HG03097 (cell line): ENCODE results near the gene TNRC6A.

ENCODE experiments used
- ATAC-seq: cut with Tn5 transposase; IDR thresholded peaks from one replicate; pipeline ENCODE4 v1.9.1; 2021; ENCODE audit not compliant: unreplicated experiment, low FRiP score

TNRC6A gene

DNA sequence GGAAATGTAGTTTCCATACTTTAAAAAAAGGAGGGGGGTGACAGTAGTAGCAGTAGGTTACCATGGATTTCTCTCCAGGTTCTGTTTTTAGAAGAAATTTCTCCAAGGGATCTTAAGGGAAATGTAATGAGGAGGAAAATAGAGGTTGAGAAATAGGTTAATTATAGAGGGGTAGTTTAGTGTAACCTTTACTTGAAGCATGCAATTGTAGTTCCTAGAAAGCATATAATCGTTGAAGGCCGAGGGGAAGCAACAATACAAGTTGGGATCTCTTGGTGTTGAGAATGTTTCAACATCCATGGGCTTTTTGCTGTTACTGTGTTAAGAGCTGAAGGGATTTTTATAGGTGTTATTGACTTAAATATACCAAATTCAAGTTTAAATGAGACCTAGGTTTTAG, 25.1 kb downstream of the TNRC6A start:
- ATAC-seq: no peak

DNA sequence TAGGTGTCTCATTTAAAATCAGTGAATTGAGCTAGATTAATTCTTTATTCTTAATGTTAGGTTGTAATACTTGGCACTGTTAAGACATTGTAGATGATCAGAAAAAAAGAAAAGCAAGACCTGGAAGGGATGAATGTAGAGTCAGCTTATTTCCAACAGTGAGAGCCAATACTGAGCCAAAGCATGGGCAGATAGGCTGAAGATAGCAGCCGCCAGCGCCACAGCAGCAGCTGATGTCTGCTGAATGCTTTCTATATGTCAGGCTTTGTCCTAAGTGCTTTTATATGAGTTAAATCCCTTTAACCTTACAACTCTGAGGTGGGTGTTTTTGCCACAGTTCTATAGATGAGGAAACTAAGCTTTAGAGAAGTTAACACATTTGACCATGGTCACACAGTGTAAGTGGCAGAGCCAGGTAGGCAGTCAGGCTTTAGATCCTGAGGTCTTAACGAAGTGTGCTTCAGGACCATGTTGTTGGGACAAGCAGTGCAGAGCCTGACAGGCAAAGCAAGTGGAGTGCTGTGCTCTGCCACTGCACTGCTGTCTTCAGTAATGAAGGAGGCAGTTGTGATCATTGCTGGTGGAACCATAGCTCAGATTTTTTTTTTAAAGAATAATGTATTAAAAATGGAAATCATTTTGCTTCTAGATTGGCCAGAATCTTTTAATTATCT, 25.9 kb downstream of the TNRC6A start:
- no peak for ATAC-seq

DNA sequence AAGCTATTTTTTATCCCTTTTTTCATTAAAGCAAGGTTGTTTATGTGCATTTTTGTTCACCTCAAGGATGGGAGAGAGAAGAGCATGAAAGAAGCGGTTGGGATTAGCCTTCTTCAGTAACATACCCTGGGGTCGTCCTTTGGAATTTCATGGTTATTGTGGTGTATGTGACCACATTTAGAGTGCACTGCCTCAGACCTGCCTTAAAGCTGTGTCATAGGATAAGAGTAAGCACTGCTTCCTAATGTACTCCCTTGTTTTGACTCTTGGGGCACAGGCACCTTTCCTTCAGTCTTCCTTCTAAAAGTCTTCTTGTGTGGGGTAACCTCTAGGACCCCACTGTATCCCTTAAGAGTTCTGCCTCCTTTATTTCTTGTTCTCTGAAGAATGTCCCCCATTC, 28.9 kb downstream of the TNRC6A start:
- ATAC-seq: no peak

DNA sequence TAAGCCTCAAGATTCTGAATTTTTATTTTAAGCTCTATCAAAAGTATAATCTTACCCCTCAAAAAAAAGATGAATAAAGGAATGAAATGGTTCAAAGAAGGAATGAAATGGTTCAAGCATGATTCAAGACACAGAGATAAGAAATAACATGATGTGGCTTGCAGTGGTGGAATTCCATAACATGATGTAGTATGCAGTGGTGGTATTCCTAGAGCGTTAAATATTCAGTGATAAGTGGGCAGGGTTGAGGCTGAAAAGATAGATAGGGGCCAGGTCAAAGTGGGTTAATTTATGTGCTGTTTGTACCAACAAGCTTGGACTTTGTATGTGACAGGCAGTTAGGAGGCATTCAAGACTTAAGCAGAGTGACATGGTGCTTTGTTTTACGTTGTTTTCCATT, 29.6 kb downstream of the TNRC6A start:
- ATAC-seq: no peak

- no peak for ATAC-seq
Observed at GRCh38 chr16:24761526-24761925, 32.1 kb downstream of the TNRC6A start.

DNA sequence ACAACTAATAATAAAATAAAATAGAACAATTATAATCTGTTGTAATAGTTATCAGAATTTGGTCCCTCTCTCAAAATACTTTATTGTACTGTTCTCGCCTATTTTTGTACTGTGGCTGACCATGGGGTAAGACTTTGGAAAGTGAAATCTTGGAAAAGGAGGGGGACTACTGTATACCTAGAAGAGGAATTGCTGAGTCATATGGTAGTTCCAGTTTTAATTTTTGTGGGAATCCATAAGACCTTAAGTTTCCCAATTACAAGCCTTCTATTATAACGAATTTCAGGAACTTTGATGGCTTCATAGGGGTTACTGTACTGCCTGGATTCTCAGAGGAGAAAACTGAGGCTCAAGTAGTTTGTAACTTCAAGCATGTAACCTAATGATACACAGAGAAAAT, 35.5 kb downstream of the TNRC6A start:
- ATAC-seq: no peak

DNA sequence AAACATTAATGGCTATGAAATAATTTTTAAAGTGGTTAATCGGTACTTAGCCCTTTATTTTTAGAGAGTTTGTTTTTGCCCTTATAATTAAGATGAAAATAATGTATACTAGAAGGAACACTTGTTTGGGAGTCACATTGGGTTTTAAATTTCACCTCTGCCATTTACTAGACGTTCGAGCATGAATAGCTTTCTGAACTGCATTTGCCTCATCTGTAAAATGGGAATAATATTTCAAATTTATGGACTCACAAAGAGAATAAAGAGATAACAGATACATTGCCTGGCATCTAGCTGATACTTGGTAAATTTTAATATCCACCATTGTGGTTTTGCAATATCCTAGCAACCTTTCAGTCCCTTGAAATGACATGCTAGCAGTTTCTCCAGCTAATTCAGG, 36.6 kb downstream of the TNRC6A start:
- ATAC-seq: no peak

DNA sequence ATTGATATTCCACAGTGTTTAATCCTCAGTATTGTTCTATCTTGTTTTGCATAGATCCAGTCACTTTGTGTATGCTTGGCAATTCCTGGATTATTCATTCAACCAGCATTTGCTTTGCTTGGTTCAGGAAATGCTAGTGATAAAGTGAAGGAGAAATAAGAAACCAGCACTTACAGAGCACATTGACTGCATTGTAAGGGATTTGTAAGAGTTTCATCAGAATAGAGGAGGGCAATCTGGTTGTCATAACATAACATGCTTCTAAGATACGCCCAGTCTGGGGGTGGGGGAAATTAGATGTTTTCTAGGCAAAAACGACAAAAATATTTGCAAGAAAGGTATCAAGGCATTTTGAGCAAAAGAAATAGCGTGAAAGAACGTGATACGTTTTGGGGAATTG, 40.4 kb downstream of the TNRC6A start:
- no peak for ATAC-seq

DNA sequence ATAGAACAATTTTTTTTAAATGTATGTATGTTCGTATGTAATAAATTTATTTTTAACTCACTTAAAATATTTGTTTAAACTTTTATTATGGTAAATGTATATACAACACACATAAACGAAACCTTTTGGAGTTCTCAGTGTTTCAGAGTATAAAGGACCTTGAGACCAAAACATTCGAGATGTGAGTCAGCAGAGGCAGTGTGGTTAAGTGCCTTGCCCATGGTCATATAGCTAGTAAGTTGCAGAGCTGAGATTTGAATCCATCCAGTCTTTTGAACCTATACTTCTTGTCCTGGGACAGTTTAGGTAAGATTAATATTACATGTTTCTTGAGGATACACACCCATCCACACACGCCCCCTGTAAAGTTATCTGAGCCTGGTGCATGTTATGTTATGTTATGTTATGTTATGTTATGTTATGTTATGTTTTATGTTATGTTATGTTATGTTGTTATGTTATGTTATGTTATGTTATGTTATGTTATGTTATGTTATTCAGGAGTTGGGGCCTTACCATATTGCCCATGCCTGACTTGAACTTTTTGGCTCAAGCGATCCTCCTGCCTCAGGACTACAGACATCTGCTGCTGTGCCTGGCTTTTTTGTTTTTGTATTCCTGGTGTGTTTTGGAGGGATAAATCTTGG, 41.8 kb downstream of the TNRC6A start:
- ATAC-seq: no peak

- no peak for ATAC-seq
Observed at GRCh38 chr16:24771779-24772157, 42.3 kb downstream of the TNRC6A start.

DNA sequence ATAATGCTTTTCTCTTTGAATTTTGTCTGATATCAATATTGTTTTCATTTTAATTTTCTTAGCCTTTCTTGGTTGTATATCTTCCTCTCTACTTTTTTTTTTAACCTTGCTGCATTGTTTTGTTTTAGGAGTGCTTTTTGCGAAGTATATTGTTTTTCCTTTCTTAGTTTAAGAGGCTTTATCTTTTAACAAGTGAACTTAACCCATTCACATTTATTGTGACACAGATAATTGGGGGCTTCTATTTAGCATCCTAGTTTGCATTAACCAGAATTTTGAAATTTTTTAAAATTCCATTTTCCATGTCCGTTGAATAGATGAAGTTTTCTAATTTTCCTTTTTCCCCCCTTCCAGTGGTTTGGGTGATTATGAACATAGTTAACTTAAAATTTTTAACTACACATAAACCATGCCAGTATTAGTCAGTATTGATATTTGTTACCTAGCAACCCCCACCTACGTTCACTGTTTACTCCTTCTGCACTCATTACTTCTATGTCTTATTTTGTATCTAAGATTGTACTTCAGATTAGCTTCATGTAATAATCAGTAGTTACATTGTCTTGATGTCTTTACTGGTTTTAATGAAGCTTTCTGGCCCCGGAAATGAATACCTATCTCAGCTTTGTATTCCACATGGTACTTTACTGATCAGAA, 44.4 kb downstream of the TNRC6A start:
- ATAC-seq: no peak

- no peak for ATAC-seq
Observed at GRCh38 chr16:24774510-24774909, 45.1 kb downstream of the TNRC6A start.

DNA sequence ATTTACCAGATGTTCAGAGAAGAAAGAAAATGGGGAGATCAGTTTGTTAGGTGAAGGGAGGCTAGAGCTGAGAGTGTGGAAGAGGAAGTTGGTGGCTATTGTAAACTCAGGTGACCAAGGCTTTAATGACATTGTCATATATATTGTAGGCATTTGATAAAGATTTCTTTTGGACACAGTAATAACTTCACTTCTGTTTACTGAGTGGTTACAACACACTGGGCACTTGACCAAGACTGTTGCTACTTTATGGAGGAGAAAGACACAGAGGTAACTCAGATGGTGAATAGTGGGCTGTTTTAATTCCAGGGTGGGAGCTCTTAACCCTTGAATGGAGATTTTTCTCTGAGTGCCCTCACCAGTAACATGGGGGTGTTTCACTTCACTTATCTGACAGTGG, 46.0 kb downstream of the TNRC6A start:
- ATAC-seq: no peak

GRCh38 chr16:24776501-24777220, 47.2 kb downstream of the TNRC6A start:
- ATAC-seq: no peak

- no peak for ATAC-seq
Observed at GRCh38 chr16:24778671-24779070, 49.2 kb downstream of the TNRC6A start.

DNA sequence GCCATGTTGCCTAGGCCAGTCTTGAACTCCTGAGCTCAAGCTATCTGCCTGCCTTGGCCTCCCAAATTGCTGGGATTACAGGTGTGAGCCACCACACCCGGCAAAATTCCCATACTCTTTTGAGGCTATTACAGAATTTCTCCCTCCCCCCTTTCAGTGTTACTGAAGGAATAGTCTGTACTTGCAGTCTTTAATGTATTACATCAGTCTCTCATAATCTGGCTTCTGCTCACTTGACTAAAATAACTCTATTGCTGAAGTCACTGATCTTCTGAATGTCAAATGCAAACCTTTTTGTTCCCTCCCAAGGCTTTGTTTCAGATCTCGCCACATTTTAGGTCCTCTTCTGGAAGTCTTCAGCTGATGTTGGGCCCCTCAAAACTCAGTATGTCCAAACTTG, 51.8 kb downstream of the TNRC6A start:
- ATAC-seq: no peak

- no peak for ATAC-seq
Observed at GRCh38 chr16:24784121-24784520, 54.7 kb downstream of the TNRC6A start.

DNA sequence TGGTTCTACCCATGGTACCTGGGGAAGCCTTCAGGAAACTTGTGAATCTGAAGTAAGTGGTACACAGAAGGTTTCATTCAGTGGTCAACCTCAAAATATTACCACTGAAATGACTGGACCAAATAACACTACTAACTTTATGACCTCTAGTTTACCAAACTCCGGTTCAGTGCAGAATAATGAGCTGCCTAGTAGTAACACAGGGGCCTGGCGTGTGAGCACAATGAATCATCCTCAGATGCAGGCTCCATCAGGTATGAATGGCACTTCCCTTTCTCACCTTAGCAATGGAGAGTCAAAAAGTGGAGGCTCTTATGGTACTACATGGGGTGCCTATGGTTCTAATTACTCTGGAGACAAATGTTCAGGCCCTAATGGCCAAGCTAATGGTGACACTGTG, 60.4 kb downstream of the TNRC6A start:
- no peak for ATAC-seq

DNA sequence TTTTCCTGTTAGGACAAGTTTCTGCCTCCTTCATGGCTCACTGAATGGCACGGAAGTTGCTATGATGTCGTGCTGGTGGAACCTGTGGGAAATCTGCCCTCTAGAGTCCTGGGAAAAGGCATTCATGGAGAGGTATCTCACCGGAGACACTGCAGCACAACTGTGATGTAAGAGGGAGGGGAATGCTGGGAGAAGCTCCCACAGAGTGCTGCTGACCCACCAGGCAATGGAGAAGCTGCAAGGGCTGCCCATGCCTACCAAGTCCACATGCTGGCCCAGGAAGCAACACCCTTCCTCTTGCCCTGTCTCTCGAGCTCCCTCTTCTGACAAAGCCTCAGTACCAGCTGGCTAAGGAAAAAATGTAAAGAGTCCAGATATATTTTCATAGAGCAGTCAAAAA, 71.1 kb downstream of the TNRC6A start:
- no peak for ATAC-seq

- ATAC-seq: no peak
Observed at GRCh38 chr16:24801761-24802302, 72.4 kb downstream of the TNRC6A start.

DNA sequence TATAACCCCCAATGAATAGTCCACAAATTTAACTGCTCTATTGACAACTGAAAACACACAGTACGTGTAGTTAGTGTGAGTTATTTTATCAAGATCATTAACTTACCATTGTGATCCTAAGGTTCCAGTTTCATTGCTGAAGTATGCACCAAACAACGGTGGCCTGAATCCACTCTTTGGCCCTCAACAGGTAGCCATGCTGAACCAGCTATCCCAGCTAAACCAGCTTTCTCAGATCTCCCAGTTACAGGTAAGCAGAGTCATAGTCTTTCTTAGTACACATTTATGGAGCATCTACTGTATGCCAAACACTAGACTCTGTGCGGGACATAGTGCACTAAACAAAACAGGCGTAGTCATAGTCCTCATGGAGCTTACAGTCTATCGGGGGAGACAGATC, 76.0 kb downstream of the TNRC6A start:
- no peak for ATAC-seq
